IPS-11a (cell line): Measurements from ENCODE around the gene ARHGAP35.
"Not testable (repeated sequence)": the region's sequence is repeated elsewhere in the genome, so short reads cannot be mapped to it uniquely, and the experiment has no call there.

ENCODE experiments used
- H3K4me3 ChIP-seq: one replicate; pipeline ENCODE4 v1.5.1; 2013; ENCODE audit warnings: low read depth, low read length, control low read depth

ARHGAP35 gene

DNA sequence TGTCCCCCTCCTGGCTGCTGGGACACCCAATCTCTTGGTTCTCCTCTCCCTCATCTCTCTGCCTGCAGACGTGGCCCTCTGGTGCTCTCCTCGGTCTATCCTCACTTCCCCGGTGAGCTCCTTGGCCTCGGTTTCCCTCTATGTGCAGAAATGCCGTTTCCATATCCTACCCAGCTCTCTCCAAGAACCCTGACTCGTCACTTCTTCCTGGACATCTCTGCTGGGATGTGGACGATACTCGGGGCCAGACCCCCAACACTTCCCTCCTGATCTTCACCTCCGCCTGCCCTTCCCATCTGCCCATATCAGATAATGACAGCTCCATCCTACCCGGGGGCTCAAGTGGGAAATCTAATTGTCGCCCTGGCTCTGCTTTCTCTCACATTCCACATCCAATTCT lies 18.0 kb upstream of the ARHGAP35 start:
- no peak overlapping the region for H3K4me3 ChIP-seq

- H3K4me3 ChIP-seq, result no peak overlapping the region
These were observed 16.7 kb upstream of the ARHGAP35 start for GRCh38 chr19:46844067-46844489.

DNA sequence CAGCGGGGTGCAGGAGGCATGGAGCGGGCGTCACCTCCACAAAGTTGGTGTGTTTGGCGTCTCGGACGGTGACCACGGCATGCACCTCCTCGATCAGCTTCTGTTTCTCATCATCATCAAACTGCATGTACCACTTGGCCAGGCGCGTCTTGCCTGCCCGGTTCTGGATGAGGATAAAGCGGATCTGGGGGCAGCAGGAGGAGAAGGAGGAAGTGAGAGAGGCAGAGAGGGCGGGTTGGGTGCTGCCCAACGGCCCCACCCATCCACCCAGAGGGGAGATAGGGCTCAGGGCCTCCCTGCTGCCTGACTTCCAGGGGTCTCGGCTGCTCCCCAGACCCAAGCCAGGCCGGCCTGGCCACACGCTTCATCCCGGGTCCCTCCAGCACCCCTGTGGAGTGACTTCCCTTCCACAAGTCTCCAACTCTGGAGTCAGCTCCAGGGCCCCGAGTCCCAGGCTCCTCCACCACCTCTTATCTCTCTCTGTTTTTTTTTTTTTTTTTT lies 14.8 kb upstream of the ARHGAP35 start:
- H3K4me3 ChIP-seq, result no peak overlapping the region

GRCh38 chr19:46847528-46847927 lies 13.3 kb upstream of the ARHGAP35 start:
- H3K4me3 ChIP-seq, result no peak overlapping the region

GRCh38 chr19:46848389-46848788 lies 12.4 kb upstream of the ARHGAP35 start:
- no peak overlapping the region for H3K4me3 ChIP-seq

GRCh38 chr19:46849610-46850009 lies 11.2 kb upstream of the ARHGAP35 start:
- peak overlapping the region; percentile 91 for H3K4me3 ChIP-seq

GRCh38 chr19:46850228-46851203 lies 10.3 kb upstream of the ARHGAP35 start, which contains the start of gene AP2S1:
AP2S1 (minus strand) TSS chr19:46850846; CDS start chr19:46850766, 80 bp downstream.
- peak within 1 kb of the TSS; percentile 91 for H3K4me3 ChIP-seq

DNA sequence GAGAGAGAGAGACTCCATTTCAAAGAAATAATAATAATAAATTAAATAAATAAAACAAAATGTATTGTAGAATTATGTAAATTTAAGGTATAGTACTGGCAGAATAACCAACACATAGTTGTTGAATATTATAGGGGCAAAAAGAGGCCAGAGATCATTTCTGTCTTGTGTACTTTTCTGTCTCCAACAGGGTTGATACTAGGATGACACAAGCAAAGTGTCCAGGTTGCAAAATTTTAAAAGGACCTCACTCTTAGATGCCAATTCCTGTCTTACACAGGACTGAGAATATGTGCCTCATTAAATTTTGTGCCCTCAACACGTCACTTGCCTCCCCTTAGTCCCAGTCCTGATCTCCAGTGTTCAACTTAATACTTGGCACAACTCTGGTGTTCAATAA lies 8.0 kb upstream of the ARHGAP35 start:
- H3K4me3 ChIP-seq, result no peak overlapping the region

GRCh38 chr19:46854698-46855097 lies 6.1 kb upstream of the ARHGAP35 start:
- H3K4me3 ChIP-seq, result not testable (repeated sequence)

- no peak overlapping the region for H3K4me3 ChIP-seq
These were observed 4.5 kb upstream of the ARHGAP35 start for GRCh38 chr19:46856062-46857022.

GRCh38 chr19:46859637-46860124 lies 1.1 kb upstream of the ARHGAP35 start:
- peak overlapping the region; percentile 91 for H3K4me3 ChIP-seq

- H3K4me3 ChIP-seq, result peak overlapping the region; percentile 91
These were observed 512 bp upstream of the ARHGAP35 start for GRCh38 chr19:46860125-46860845.

- H3K4me3 ChIP-seq, result peak overlapping the region; percentile 69
These were observed 1.1 kb downstream of the ARHGAP35 start for GRCh38 chr19:46861691-46862502.

DNA sequence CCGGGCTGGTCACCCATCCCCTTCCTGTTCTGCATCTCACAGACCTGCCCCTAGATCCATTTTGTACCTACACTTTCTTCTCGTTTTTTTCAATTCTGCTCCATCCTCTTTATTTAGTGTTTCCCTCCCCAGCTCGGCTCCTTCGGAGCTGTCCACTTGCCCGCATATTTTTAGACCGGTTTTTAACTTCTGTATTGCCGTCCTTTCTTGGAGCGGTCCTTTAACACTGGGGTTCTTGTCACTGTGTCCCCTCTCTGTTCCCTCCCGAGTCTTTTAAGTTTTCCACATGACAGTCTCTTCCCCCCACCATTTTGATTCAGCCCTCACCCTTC lies 1.7 kb downstream of the ARHGAP35 start:
- H3K4me3 ChIP-seq, result peak overlapping the region; percentile 69

DNA sequence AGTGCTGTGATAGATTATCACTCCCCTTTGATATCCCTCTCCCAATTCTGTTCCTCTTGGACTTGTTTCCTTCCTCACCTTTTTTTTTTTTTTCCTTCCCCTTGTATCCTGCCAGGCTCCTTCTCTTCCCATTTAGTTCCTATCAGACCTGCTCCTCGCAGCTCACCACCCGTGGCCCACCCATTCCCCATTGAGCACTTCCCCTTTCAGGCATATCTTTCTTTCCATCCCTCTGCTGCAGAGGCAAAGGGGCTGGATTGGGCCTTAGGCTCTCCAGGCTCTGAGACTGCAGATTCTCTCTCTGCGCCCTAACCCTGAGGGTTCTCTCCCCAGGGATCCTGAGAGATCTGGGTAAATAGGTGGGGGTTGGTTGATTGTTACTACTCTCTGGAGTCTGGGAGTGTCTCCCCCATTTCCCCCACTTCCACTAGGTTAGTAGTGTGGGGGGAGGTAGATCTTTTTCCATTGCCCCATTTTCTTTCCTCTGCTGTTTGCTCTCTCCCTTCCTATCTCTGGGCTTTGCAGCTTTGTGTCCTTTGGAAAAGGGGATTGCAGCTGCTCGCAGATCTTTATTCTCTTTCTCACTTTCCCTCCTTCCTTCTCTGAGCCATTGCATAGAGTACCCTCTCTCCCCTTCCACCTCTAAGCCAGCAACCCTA lies 2.3 kb downstream of the ARHGAP35 start:
- peak overlapping the region; percentile 27 for H3K4me3 ChIP-seq

GRCh38 chr19:46863818-46864629 lies 3.2 kb downstream of the ARHGAP35 start:
- peak overlapping the region; percentile 27 for H3K4me3 ChIP-seq

GRCh38 chr19:46866407-46867136 lies 5.8 kb downstream of the ARHGAP35 start:
- no peak overlapping the region for H3K4me3 ChIP-seq
